ENCODE measurements around the gene RYR1. TPM values are rescaled to one million over a fixed set of nuclear protein-coding genes. Genes with fewer than 3 reads are reported as not detected.

RYR1 gene
- total RNA-seq, 2 donors from 2014 or later = 0.84 to 3.3 TPM

- H3K36me3 ChIP-seq (ENCODE audit: control insufficient read depth, insufficient read depth, low read length) = no peaks in the 10 kb centered on the region
- Mint-ChIP-seq H3K4me3 (no peak overlapping the region), H3K27me3 (ENCODE audit: insufficient read depth) (peaks cover 9% of the 10 kb centered on the region), H3K36me3 (ENCODE audit: low read depth) (no peaks in the 10 kb centered on the region), H3K4me1 (peaks cover 2% of the 10 kb centered on the region), H3K27ac (no peak overlapping the region), H3K9me3 (no peaks in the 10 kb centered on the region)
- H3K4me3 ChIP-seq (ENCODE audit: low read length) = no peak overlapping the region
- DNase-seq = no peak
- no peaks in the 10 kb centered on the region for H3K4me1 ChIP-seq (ENCODE audit: control insufficient read depth, insufficient read depth, low read length)
- no peak overlapping the region for H3K9ac ChIP-seq (ENCODE audit: extremely low read depth, low read length, poor library complexity, severe bottlenecking)
- H3K27me3 ChIP-seq (ENCODE audit: control insufficient read depth, insufficient read depth, low read length, poor library complexity, severe bottlenecking) = peaks cover 6% of the 10 kb centered on the region
- 87% methylated on average over 7 to 14 of the region's 14 CpGs for WGBS, 2 experiments (ENCODE audit: insufficient coverage in 1 of 2, insufficient read length in 1 of 2)
- no peak for TF ChIP-seq CTCF (conservative IDR thresholded peaks at IDR 0.05)
- no peaks in the 10 kb centered on the region for H3K9me3 ChIP-seq (ENCODE audit: control insufficient read depth, low read length)
- no peak overlapping the region for H3K27ac ChIP-seq (ENCODE audit: low read depth, low read length)
These were observed 4.3 kb upstream of the RYR1 start for GRCh38 chr19:38429055-38429810.

- no peak overlapping the region for H3K9ac ChIP-seq (ENCODE audit: extremely low read depth, low read length, poor library complexity, severe bottlenecking)
- Mint-ChIP-seq H3K4me3 (no peak overlapping the region), H3K4me1 (peaks cover 4% of the 10 kb centered on the region), H3K27ac (no peak overlapping the region), H3K36me3 (ENCODE audit: low read depth) (no peaks in the 10 kb centered on the region), H3K27me3 (ENCODE audit: insufficient read depth) (peaks cover 13% of the 10 kb centered on the region), H3K9me3 (no peaks in the 10 kb centered on the region)
- no peak for DNase-seq
- H3K4me1 ChIP-seq (ENCODE audit: control insufficient read depth, insufficient read depth, low read length) = no peaks in the 10 kb centered on the region
- no peaks in the 10 kb centered on the region for H3K9me3 ChIP-seq (ENCODE audit: control insufficient read depth, low read length)
- WGBS, 2 experiments (ENCODE audit: insufficient coverage in 1 of 2, insufficient read length in 1 of 2) = 83 to 90% methylated on average over 1 of the region's 2 CpGs
- no peaks in the 10 kb centered on the region for H3K36me3 ChIP-seq (ENCODE audit: control insufficient read depth, insufficient read depth, low read length)
- H3K4me3 ChIP-seq (ENCODE audit: low read length) = no peak overlapping the region
- peaks cover 10% of the 10 kb centered on the region for H3K27me3 ChIP-seq (ENCODE audit: control insufficient read depth, insufficient read depth, low read length, poor library complexity, severe bottlenecking)
- no peak for TF ChIP-seq CTCF (conservative IDR thresholded peaks at IDR 0.05)
- no peak overlapping the region for H3K27ac ChIP-seq (ENCODE audit: low read depth, low read length)
These were observed 3.7 kb upstream of the RYR1 start for GRCh38 chr19:38429811-38430156.

GRCh38 chr19:38430931-38431330 lies 2.6 kb upstream of the RYR1 start:
- H3K4me1 ChIP-seq (ENCODE audit: control insufficient read depth, insufficient read depth, low read length) = no peaks in the 10 kb centered on the region
- peaks cover 10% of the 10 kb centered on the region for H3K27me3 ChIP-seq (ENCODE audit: control insufficient read depth, insufficient read depth, low read length, poor library complexity, severe bottlenecking)
- Mint-ChIP-seq H3K27me3 (ENCODE audit: insufficient read depth) (peaks cover 13% of the 10 kb centered on the region), H3K4me3 (no peak overlapping the region), H3K36me3 (ENCODE audit: low read depth) (no peaks in the 10 kb centered on the region), H3K4me1 (peaks cover 4% of the 10 kb centered on the region), H3K27ac (no peak overlapping the region), H3K9me3 (no peaks in the 10 kb centered on the region)
- TF ChIP-seq CTCF (conservative IDR thresholded peaks at IDR 0.05) = no peak
- no peaks in the 10 kb centered on the region for H3K36me3 ChIP-seq (ENCODE audit: control insufficient read depth, insufficient read depth, low read length)
- H3K9ac ChIP-seq (ENCODE audit: extremely low read depth, low read length, poor library complexity, severe bottlenecking) = no peak overlapping the region
- DNase-seq = no peak
- H3K4me3 ChIP-seq (ENCODE audit: low read length) = no peak overlapping the region
- 96 to 97% methylated on average over 5 to 7 of the region's 7 CpGs for WGBS, 2 experiments (ENCODE audit: insufficient coverage in 1 of 2, insufficient read length in 1 of 2)
- H3K27ac ChIP-seq (ENCODE audit: low read depth, low read length) = no peak overlapping the region
- H3K9me3 ChIP-seq (ENCODE audit: control insufficient read depth, low read length) = no peaks in the 10 kb centered on the region
